ENCODE data around the gene SCRT2. TPM values are rescaled to one million over a fixed set of nuclear protein-coding genes. Genes with fewer than 3 reads are reported as not detected.

The SCRT2 gene
- total and polyA plus RNA-seq, 2 donors (not counting 3 experiments of a cell fraction or from before 2014, with no cell fraction given), result not detected

- H3K27me3 ChIP-seq (ENCODE audit: control insufficient read depth in 2 of 2, insufficient read depth in 2 of 2, low read length in 2 of 2), result peaks cover 59 to 77% of the 10 kb centered on the region in 2 experiments
- CTCF ChIA-PET, result interaction anchor here (1.7 kb wide), 1 partner anchor 17 kb away, joined by 5 read pairs; no protein-coding TSS in a partner anchor
- FAIRE-seq (no peak), DNase-seq (ENCODE audit: low read depth, low spot score) (no peak)
- H3K36me3 ChIP-seq (ENCODE audit: control insufficient read depth in 2 of 2, extremely low read depth in 1 of 2, insufficient read depth in 2 of 2, low read length in 2 of 2), result no peaks in the 10 kb centered on the region
- H3K4me2 ChIP-seq (ENCODE audit: insufficient read depth, low read length), result no peak overlapping the region
- no peaks in the 10 kb centered on the region for H3K9me3 ChIP-seq (replicated peaks; ENCODE audit: control insufficient read depth, insufficient read depth, low read length)
- dilution Hi-C loops (cut with MboI; ENCODE audit: extremely low pct_ligation_motif_present, low sequenced_read_pairs), result no loop called here
- TF ChIP-seq EZH2 (IDR thresholded peaks at IDR 0.05; ENCODE audit: borderline replicate concordance, low read depth, low read length, severe bottlenecking), result peak; percentile 16
- TF ChIP-seq CTCF (IDR thresholded peaks at IDR 0.05; ENCODE audit: extremely low read depth in 1 of 2, insufficient read depth in 1 of 2, low read depth in 1 of 2, low read length in 2 of 2), result no peak
- H3K4me1 ChIP-seq (ENCODE audit: control insufficient read depth, extremely low read depth, insufficient read depth, low read length), result no peaks in the 10 kb centered on the region
- H3K4me3 ChIP-seq (replicated peaks in 1 of 3; ENCODE audit: insufficient read depth in 1 of 3, low read depth in 1 of 3, low read length in 3 of 3), result no peak overlapping the region
- BruUV-seq (replicated peaks), result no TSS peak
- intact Hi-C loops (cut with micrococcal nuclease), result no loop called here
- no peak overlapping the region for H3K27ac ChIP-seq (ENCODE audit: insufficient read depth, low read depth, low read length)
- no peaks in the 10 kb centered on the region for H3K79me2 ChIP-seq (ENCODE audit: control insufficient read depth, insufficient read depth, low read length)
- POLR2A ChIA-PET, result no interaction called here
- H3K9ac ChIP-seq (replicated peaks; ENCODE audit: extremely low read depth, insufficient read depth, low read length), result no peak overlapping the region
- H4K20me1 ChIP-seq (replicated peaks; ENCODE audit: control insufficient read depth, extremely low read depth, insufficient read depth, low read length), result no peaks in the 10 kb centered on the region
- no peak overlapping the region for H2AFZ ChIP-seq (ENCODE audit: low read depth, low read length)
- no peaks in the 10 kb centered on the region for H3K9me1 ChIP-seq (replicated peaks; ENCODE audit: control insufficient read depth, extremely low read depth, insufficient read depth, low read length)
Observed at GRCh38 chr20:662277-663192, 13.1 kb downstream of the SCRT2 start.

Measured in endothelial cell of umbilical vein (primary cell).